Stimulated activated CD4-positive, alpha-beta T cell treated with anti-CD3 and anti-CD28 coated beads, Interleukin-2, amount 100 ng/mL, for 24 hours (primary cell): Measurements from ENCODE around the gene CHRNA4.

Experiments
- DNase-seq, 2 donors: peaks; one replicate each; pipeline ENCODE4 v3.0.0-alpha.2; 2020

Gene CHRNA4

DNA sequence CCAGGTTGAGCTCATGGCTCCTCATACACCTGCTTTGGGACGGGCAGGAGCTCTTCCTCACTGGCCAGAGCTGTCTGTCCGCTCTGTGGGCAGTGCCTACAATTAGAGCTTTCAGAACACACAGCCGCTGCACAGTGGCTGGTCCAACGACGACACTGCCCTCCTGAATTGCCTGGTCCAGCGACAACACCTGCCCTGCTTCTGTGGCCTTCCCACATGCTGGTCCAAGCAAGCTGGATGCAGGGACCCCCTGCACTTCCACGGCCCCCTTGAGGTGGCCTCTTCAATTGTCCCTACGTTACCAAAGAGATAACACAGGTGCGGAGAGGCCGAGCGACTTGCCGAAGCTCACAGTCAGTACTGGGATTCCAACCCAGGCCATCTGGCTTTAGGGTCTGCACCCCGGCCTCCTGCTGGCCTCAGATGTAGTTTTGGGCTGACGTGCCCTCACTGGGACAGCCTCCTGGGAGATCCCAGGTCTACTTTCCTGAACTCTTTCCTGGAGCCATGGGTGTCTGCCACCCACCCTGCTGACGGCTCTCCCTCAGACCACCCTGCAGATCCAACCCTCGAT, 1.4 kb upstream of the CHRNA4 start:
- no peak for DNase-seq

- no peak for DNase-seq
Measured at GRCh38 chr20:63361519-63362435, 628 bp upstream of the CHRNA4 start.

DNA sequence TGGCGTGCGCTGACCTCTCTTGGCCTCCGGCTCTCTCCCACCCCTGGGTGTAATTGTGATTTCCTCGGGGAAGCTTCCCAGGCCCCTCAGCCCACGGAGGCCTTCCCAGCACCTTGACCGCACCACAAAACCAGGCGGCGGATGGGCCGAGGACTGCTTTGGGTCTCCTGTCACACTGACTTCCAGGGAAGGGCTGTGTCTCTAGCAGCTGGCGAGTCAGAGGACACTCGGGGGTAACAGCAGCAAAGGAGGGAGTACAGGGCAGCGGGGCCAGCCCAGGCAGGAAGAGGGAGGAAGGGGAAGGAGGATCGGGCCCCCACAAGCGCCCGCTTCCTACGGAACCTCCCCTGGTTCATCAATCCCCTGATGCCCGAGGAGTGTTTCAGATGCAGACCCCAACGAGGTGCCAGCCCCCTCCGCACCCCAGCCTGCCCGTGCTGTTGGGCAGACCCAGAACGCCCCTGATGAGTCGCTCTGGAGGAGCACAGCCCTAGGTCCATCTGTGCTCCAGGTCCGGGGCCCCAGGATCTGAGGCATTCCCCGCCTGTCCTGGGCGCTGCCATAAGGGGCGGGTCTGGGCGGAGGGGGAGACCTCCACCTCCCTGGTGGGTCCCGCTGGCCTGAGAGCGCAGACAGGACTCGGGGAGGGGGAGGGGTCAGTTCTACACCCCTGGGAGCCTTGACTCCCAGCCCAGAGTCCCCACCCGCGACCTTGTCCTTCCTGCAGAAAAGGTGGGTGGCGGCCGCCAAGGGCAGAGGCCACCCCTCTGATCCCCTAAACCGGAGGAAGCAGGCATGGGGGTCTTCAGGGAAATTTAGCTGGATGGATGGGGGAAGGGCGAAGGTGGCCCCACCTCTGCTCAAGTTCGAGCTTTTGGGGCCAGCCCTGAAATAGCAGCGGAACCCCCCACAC, 956 bp downstream of the CHRNA4 start:
- DNase-seq = no peak

- DNase-seq = no peak
Measured at GRCh38 chr20:63359164-63359934, 1.8 kb downstream of the CHRNA4 start.

DNA sequence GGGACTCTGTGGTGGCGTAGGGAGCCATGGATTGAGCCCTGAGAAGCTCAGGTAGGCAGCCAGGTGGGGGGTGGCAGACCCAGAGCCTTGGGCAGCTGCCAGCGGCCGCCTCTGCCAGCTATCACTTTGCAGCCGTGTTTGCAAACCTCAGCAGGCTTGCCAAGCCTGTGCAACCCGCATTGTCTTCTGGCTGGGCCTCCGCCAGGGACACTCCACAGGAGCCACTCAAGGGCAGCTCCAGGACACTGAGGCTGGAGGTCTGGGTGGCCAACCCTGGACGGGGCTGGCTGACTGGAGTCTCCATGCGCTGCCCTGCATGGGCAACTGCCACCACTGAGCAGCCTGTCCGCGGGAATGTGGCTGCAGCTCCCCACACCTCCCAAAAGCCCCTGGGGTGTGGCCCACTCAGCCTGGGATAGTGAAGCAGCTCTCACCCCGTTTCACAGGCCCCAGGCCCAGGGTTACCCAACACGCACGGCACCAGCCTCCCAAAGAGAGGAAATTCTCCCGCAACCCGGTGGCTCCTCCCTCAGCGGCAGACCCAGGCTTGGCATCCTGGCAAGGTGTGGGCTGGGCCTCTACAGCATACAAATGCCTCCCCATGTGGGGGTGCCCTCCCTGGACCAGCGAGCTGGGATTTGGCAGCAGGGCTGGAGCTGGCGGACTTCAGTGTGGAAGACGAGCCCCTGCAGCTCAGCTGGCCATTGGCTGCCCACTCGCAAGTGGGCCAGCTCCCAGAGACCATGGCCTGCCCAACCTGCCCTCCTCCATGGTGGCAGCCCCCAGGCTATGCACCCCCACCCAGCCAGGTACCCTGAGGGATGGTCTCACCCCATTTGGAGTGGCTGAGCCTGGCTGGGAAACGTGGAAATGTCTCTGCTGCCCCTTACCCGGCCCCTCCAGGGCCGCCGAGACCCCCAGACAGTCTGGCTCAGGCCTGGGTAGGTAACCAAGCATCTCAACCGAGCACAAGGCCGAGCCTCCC, 2.9 kb downstream of the CHRNA4 start:
- DNase-seq = no peak

DNA sequence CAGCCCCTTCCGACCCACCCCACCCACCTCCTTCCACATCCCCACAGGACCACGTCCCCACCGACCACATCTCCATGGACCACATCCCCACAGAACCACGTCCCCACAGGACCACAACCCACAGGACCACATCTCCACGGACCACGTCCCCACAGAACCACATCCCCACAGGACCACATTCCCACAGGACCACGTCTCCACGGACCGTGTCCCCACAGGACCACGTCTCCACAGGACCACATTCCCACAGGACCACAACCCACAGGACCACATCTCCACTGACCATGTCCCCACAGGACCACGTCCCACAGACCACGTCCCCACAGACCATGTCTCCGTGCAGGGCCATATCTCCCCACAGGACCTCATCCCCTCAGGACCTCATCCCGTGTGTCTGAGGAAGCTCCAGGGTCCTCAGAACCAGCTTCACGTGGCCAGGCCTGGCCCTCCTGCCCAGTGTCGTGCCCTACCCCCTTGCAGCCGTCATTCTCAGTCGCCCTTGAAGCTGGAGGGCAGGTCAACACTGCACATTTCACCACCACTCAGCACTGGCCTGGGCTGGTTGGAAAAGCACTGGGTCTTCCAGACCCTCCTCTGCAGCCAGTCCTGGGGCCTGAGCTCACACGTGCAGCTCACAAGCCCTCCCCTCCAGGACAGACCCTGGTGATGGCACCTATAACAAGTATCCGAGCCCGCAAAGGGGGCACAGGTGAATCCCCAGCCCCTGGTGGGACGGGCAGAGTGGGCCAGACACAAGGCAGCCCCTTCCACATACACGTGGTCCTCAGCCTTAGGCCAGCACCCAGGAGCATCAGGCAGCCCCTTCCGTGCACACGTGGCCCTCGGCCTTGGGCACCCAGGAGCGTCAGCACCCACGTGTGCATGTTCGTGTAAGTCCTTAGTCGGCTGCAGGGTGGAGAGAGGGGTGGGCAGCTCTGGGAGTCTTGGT, 3.9 kb downstream of the CHRNA4 start:
- DNase-seq = no peak

DNA sequence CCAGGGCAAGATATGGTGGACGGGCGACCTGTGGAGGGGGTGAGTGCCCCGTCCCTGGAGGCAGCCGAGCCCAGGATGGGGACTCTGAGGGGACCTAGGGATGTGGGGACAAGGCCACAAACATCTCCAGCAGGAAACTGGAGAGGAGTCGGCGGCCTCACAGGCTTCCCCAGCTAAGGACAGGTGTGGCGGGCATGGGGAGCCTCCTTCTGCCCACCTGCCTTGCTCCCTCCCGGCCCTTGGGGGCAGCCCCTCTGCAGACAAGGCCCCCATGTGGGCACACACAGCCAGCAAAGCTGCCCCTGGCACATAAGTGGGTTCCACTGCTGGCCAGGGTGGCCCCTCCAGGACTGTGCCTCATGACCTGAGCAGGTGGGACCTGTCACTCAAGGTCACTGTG, 4.6 kb downstream of the CHRNA4 start:
- no peak for DNase-seq

DNA sequence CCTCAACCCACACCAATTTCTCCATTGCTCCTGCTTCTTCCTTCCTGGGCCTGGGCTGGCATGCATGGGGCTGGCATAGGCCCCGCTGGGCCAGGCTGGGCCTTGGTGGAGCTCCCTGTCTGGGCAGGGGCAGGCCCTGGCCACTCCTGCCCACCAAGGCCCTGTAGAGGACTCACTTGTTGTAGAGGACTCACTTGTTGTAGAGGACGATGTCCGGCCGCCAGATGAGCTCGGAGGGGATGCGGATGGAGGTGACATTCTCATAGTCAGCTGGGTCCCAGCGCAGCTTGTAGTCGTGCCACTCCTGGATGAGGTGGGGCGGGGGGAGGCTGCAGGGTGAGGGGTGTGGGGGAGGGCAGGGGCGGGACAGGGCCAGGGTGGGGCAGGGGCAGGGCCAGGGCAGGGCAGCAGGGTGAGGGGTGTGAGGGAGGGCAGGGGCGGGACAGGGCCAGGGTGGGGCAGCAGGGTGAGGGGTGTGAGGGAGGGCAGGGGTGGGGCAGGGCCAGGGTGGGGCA, 5.3 kb downstream of the CHRNA4 start:
- DNase-seq = no peak

GRCh38 chr20:63354636-63355350, 6.4 kb downstream of the CHRNA4 start:
- no peak for DNase-seq

GRCh38 chr20:63352811-63353221, 8.3 kb downstream of the CHRNA4 start:
- DNase-seq = no peak

- DNase-seq = no peak
Measured at GRCh38 chr20:63351811-63352591, 9.1 kb downstream of the CHRNA4 start.

DNA sequence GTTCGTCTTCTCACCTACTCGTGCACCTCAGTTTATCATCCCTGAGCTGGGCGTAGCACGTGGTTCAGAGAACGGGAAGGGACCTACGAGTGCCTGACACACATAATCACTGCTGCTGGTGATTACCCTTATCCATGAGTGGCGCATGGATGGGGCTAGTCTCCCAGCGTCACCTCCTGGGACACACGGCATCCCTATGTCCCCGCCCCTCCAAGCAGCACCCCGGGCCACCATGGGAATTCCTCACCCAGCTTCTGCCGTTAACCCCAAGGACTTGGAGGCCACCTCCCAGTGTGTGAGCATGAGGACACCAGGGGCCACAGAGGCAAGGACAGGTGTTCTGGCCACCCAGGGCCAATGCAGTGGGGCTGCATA, 9.8 kb downstream of the CHRNA4 start:
- no peak for DNase-seq

GRCh38 chr20:63350597-63351325, 10.4 kb downstream of the CHRNA4 start:
- no peak for DNase-seq

DNA sequence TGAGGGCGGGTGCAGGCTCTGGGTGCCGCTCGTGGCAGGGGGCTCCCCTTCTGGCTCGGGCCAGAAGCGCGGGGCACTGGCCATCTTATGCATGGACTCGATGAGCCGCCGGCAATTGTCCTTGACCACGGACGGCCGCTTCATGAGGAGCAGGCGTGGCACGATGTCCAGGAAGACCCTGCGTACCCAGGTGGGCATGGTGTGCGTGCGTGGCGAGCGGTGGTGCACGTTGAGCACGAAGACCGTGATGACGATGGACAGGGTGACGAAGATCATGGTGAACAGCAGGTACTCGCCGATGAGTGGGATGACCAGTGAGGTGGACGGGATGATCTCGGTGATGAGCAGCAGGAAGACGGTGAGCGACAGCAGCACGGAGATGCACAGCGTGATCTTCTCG, 11.0 kb downstream of the CHRNA4 start:
- DNase-seq = no peak

GRCh38 chr20:63349516-63349895, 11.6 kb downstream of the CHRNA4 start:
- no peak for DNase-seq

DNA sequence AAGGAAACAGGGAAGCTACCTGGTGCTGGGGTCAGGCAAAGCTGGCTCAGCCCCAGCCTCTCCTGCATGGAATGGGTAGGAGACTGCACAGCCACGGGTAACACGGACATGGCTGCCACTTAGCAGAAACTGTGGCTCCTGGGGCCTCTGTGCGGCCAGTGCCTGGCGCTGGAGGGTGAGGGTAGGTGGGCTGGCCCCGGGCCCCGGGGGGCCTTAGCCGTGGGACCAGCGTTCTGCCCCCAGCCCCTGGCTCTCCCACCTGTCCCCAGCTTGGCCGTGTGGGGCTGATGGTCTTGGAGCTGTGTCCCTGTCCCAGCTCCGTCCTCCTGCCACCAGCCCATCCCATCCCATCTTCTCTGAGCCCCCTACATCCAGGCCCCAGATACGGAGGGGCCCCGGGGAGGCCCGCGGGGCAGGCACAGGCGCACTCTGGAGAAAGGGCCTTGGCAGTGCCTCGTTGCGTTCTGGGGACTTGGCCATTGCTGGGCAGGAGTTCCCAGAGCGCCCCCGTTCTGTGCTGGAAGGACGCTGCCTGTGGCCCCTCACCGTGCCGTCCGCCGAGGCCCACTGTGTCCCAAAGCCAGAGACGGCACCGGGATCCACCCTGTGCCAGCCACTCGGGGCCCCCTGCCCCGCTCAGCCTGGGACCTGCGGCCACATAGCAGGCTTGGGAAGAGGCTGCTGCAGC, 12.2 kb downstream of the CHRNA4 start:
- DNase-seq = no peak
